Prostate gland (tissue), 2 donors: Measurements from ENCODE around the gene CNFN. TPM values are rescaled to one million over a fixed set of nuclear protein-coding genes. Genes with fewer than 3 reads are reported as not detected.
A peak's percentile ranks its signal among the peaks of the same experiment; 100 is the strongest.

Experiments used
- DNase-seq: peaks from one replicate; pipeline ENCODE4 v3.0.0-alpha.2; 2019; ENCODE audit warnings: low spot score
- H3K27ac ChIP-seq, 2 donors: fragments of 200-600 bp; sonication (generic); 2 replicates each; pipeline ENCODE4 v1.5.1; 2017 to 2019
- H3K27me3 ChIP-seq: fragments of 200-600 bp; sonication (generic); replicated peaks from 2 replicates; pipeline ENCODE4 v1.5.1; 2019; ENCODE audit not compliant: insufficient read depth
- H3K36me3 ChIP-seq, 2 donors: fragments of 200-600 bp; sonication (generic); 1 replicate in 1 of 2; 2 replicates in 1 of 2; pipeline versions ENCODE4 v1.5.1 to v1.8.1; 2017 to 2019
- H3K4me1 ChIP-seq: fragments of 200-600 bp; sonication (generic); replicated peaks from 2 replicates; pipeline ENCODE4 v1.5.1; 2019
- H3K4me3 ChIP-seq, 2 donors: fragments of 200-600 bp; sonication (generic); 2 replicates each; pipeline ENCODE4 v1.5.1; 2017 to 2019
- H3K9me3 ChIP-seq: fragments of 200-600 bp; sonication (generic); 2 replicates; pipeline ENCODE4 v1.5.1; 2017
- CTCF ChIP-seq, 4 experiments: fragments of 200-600 bp in 2 of 4; fragments of 450-650 bp in 2 of 4; sonication (generic) in 2 of 4; IDR thresholded peaks; 1 replicate in 3 of 4; 2 replicates in 1 of 4; pipeline ENCODE4 v1.5.1; 2016 to 2019; ENCODE audit warnings: antibody characterized with exemption in 4 of 4, mild to moderate bottlenecking in 2 of 4, moderate library complexity in 2 of 4
- POLR2A ChIP-seq: fragments of 450-650 bp; IDR thresholded peaks from one replicate; pipeline ENCODE4 v1.6.1; 2016; ENCODE audit warnings: antibody characterized with exemption, mild to moderate bottlenecking
- POLR2AphosphoS5 ChIP-seq: sonication (generic); formaldehyde crosslinking; IDR thresholded peaks from one replicate; pipeline ENCODE4 v1.6.1; 2017; ENCODE audit warnings: antibody characterized with exemption
- WGBS: methylation state at CpG from one replicate; pipeline ENCODE4 v1.1.5; 2018; 5-methylcytosine and 5-hydroxymethylcytosine counted together
- intact Hi-C: fragments of 100-400 bp; cut with DNase I; formaldehyde crosslinking; loops from one replicate; pipeline ENCODE4 v1.14.2; 2022
- total RNA-seq, 2 donors: library from RNA; depleted of rRNA; stranded (reverse); fragments of >200 nt; gene quantifications; one replicate each; pipeline ENCODE4 v1.1.0, GENCODE V29; 2016

Gene CNFN
- total RNA-seq, 2 donors from 2014 or later: 3.4 to 9.4 TPM

GRCh38 chr19:42423462-42424344 is 33.6 kb upstream of the CNFN start:
- no peaks in the 10 kb centered on the region for H3K36me3 ChIP-seq
- TF ChIP-seq CTCF (IDR thresholded peaks at IDR 0.05) (peak in 1 of 4 experiments; percentile 10), POLR2AphosphoS5 (peak; percentile 70), POLR2A (peak; percentile 57)
- H3K27me3 ChIP-seq: no peaks in the 10 kb centered on the region
- H3K4me3 ChIP-seq: peak overlapping the region; percentile 38 to 46
- no peaks in the 10 kb centered on the region for H3K9me3 ChIP-seq
- H3K4me1 ChIP-seq: no peaks in the 10 kb centered on the region
- H3K27ac ChIP-seq: peak overlapping the region; percentile 41 to 45
- WGBS: 3% methylated on average over 65 of the region's 65 CpGs
- DNase-seq: peak; percentile 86
- intact Hi-C loops: no loop called here

- Histone ChIP-seq H3K9me3 (no peaks in the 10 kb centered on the region), H3K4me3 (peak overlapping the region; percentile 38 to 46), H3K27ac (peak overlapping the region; percentile 41 to 45), H3K36me3 (no peaks in the 10 kb centered on the region), H3K27me3 (no peaks in the 10 kb centered on the region), H3K4me1 (no peaks in the 10 kb centered on the region)
- DNase-seq: no peak
- intact Hi-C loops: no loop called here
- TF ChIP-seq CTCF (IDR thresholded peaks at IDR 0.05) (no peak), POLR2AphosphoS5 (no peak), POLR2A (no peak)
- 3% methylated on average over 34 of the region's 38 CpGs for WGBS
These were observed 32.9 kb upstream of the CNFN start for GRCh38 chr19:42422901-42423461.

- TF ChIP-seq POLR2AphosphoS5 (no peak), CTCF (IDR thresholded peaks at IDR 0.05) (no peak), POLR2A (no peak)
- DNase-seq: no peak
- peak overlapping the region in 1 of 2 donors; percentile 41 for H3K27ac ChIP-seq
- H3K4me3 ChIP-seq: peak overlapping the region; percentile 38 to 46
- no peaks in the 10 kb centered on the region for H3K9me3 ChIP-seq
- WGBS: 53% methylated on average over 17 of the region's 17 CpGs
- H3K4me1 ChIP-seq: no peaks in the 10 kb centered on the region
- intact Hi-C loops: no loop called here
- no peaks in the 10 kb centered on the region for H3K27me3 ChIP-seq
- no peaks in the 10 kb centered on the region for H3K36me3 ChIP-seq
These were observed 32.2 kb upstream of the CNFN start for GRCh38 chr19:42422092-42422900.

GRCh38 chr19:42421591-42422031 is 31.5 kb upstream of the CNFN start:
- TF ChIP-seq POLR2A (no peak), CTCF (IDR thresholded peaks at IDR 0.05) (no peak), POLR2AphosphoS5 (no peak)
- H3K27ac ChIP-seq: no peak overlapping the region
- intact Hi-C loops: no loop called here
- H3K4me3 ChIP-seq: no peak overlapping the region
- 69% methylated on average over 9 of the region's 9 CpGs for WGBS
- no peaks in the 10 kb centered on the region for H3K9me3 ChIP-seq
- no peaks in the 10 kb centered on the region for H3K27me3 ChIP-seq
- H3K36me3 ChIP-seq: no peaks in the 10 kb centered on the region
- no peaks in the 10 kb centered on the region for H3K4me1 ChIP-seq
- DNase-seq: no peak
